GM18520 (cell line): ENCODE results near the gene SCAANT1.

Experiments
- ATAC-seq: cut with Tn5 transposase; IDR thresholded peaks from one replicate; pipeline ENCODE4 v1.9.1; 2021; ENCODE audit not compliant: unreplicated experiment

Gene SCAANT1

GRCh38 chr3:63911873-63912767, at the start of gene SCAANT1:
Gene SCAANT1, minus strand, starts transcription at chr3:63912383.
- peak; percentile 68 for ATAC-seq

GRCh38 chr3:63961891-63962290, 49.7 kb upstream of the SCAANT1 start:
- ATAC-seq: peak; percentile 86

- ATAC-seq: no peak
Observed at GRCh38 chr3:63960048-63960711, 48.0 kb upstream of the SCAANT1 start.

- no peak for ATAC-seq
Observed at GRCh38 chr3:63959146-63959545, 47.0 kb upstream of the SCAANT1 start.

GRCh38 chr3:63955830-63956545, 43.8 kb upstream of the SCAANT1 start:
- no peak for ATAC-seq

GRCh38 chr3:63955036-63955650, 43.0 kb upstream of the SCAANT1 start:
- ATAC-seq: no peak

- ATAC-seq: no peak
Observed at GRCh38 chr3:63954182-63954581, 42.0 kb upstream of the SCAANT1 start.

GRCh38 chr3:63952248-63952594, 40.0 kb upstream of the SCAANT1 start:
- no peak for ATAC-seq

- ATAC-seq: peak; percentile 56
Observed at GRCh38 chr3:63951492-63952247, 39.5 kb upstream of the SCAANT1 start.

- ATAC-seq: no peak
Observed at GRCh38 chr3:63950698-63951097, 38.5 kb upstream of the SCAANT1 start.

GRCh38 chr3:63949005-63949404, 36.8 kb upstream of the SCAANT1 start:
- ATAC-seq: no peak

GRCh38 chr3:63947594-63947993, 35.4 kb upstream of the SCAANT1 start:
- no peak for ATAC-seq

GRCh38 chr3:63946753-63947152, 34.6 kb upstream of the SCAANT1 start:
- no peak for ATAC-seq

- ATAC-seq: no peak
Observed at GRCh38 chr3:63945558-63946096, 33.4 kb upstream of the SCAANT1 start.

- no peak for ATAC-seq
Observed at GRCh38 chr3:63943678-63944077, 31.5 kb upstream of the SCAANT1 start.

- ATAC-seq: no peak
Observed at GRCh38 chr3:63942528-63942927, 30.3 kb upstream of the SCAANT1 start.

- ATAC-seq: no peak
Observed at GRCh38 chr3:63940389-63940757, 28.2 kb upstream of the SCAANT1 start.

- peak; percentile 66 for ATAC-seq
Observed at GRCh38 chr3:63937661-63938651, 25.8 kb upstream of the SCAANT1 start.

- no peak for ATAC-seq
Observed at GRCh38 chr3:63936925-63937324, 24.7 kb upstream of the SCAANT1 start.
